Head of caudate nucleus (tissue), 42 donors: ENCODE measurements around the gene LAMB3.

Experiments used
- DNase-seq, 42 donors: peaks; one replicate each; pipeline versions ENCODE4 v3.0.0 to v3.0.0-alpha.2; 2020 to 2021; ENCODE audit warnings: mixed read lengths in 7 of 42
- intact Hi-C: fragments of 100-400 bp; cut with DNase I; formaldehyde crosslinking; loops from one replicate; pipeline ENCODE4 v1.15.0; 2022

LAMB3 gene

GRCh38 chr1:209586221-209586740, 65.9 kb downstream of the LAMB3 start:
- no peak for DNase-seq
- intact Hi-C loops, result no loop called here

- DNase-seq, result peak; percentile 47 to 92 (median 80)
- intact Hi-C loops, result no loop called here
Measured at GRCh38 chr1:209585672-209586071, 66.6 kb downstream of the LAMB3 start.

- peak in 1 of 42 donors; percentile 27 for DNase-seq
- intact Hi-C loops, result no loop called here
Measured at GRCh38 chr1:209585197-209585596, 67.0 kb downstream of the LAMB3 start.

GRCh38 chr1:209584231-209584672, 68.0 kb downstream of the LAMB3 start:
- peak in 10 of 42 donors; percentile 26 to 57 (median 39) for DNase-seq
- intact Hi-C loops, result no loop called here

- intact Hi-C loops, result no loop called here
Measured at GRCh38 chr1:209583408-209583807, 68.8 kb downstream of the LAMB3 start, which contains the start of gene CAMK1G. CAMK1G (plus strand) TSS chr1:209583714; CDS start chr1:209594984, 11,270 bp downstream.

GRCh38 chr1:209580577-209580976, 71.6 kb downstream of the LAMB3 start:
- intact Hi-C loops, result no loop called here

More at GRCh38 chr1:209583408-209583807, 68.8 kb downstream of the LAMB3 start, which contains the start of gene CAMK1G:
- DNase-seq, result peak in 40 of 42 donors; percentile 14 to 88 (median 60)

GRCh38 chr1:209577346-209577745, 74.9 kb downstream of the LAMB3 start:
- intact Hi-C loops, result loop anchor here (5.0 kb wide), 2 partner anchors 50 to 170 kb away; no protein-coding TSS in a partner anchor
- DNase-seq, result no peak

More at GRCh38 chr1:209580577-209580976, 71.6 kb downstream of the LAMB3 start:
- no peak for DNase-seq

- DNase-seq, result peak; percentile 75 to 94 (median 86)
Measured at GRCh38 chr1:209576392-209577197, 75.6 kb downstream of the LAMB3 start.

GRCh38 chr1:209570743-209571142, 81.5 kb downstream of the LAMB3 start:
- no peak for DNase-seq
- intact Hi-C loops, result no loop called here

More at GRCh38 chr1:209576392-209577197, 75.6 kb downstream of the LAMB3 start:
- intact Hi-C loops, result loop anchor here (5.0 kb wide), 2 partner anchors 51 to 171 kb away; no protein-coding TSS in a partner anchor

GRCh38 chr1:209569455-209570207, 82.6 kb downstream of the LAMB3 start:
- DNase-seq, result peak; percentile 66 to 94 (median 84)
- intact Hi-C loops, result no loop called here

GRCh38 chr1:209567698-209568175, 84.5 kb downstream of the LAMB3 start:
- DNase-seq, result no peak
- intact Hi-C loops, result no loop called here

- peak; percentile 67 to 94 (median 86) for DNase-seq
- intact Hi-C loops, result no loop called here
Measured at GRCh38 chr1:209565759-209566678, 86.2 kb downstream of the LAMB3 start.
